ENCODE results near the gene ZFP92.

The ZFP92 gene

GRCh38 chrX:153409414-153410101 lies 1.7 kb upstream of the ZFP92 start:
- DNase-seq: peak; percentile 14

GRCh38 chrX:153410373-153410772 lies 899 bp upstream of the ZFP92 start:
- no peak for DNase-seq

GRCh38 chrX:153410888-153411254 lies 401 bp upstream of the ZFP92 start:
- no peak for DNase-seq

- no peak for DNase-seq
Measured at GRCh38 chrX:153411988-153412574, 809 bp downstream of the ZFP92 start.

- DNase-seq: no peak
Measured at GRCh38 chrX:153412746-153413720, 1.8 kb downstream of the ZFP92 start.

GRCh38 chrX:153413731-153414130 lies 2.5 kb downstream of the ZFP92 start:
- no peak for DNase-seq

- no peak for DNase-seq
Measured at GRCh38 chrX:153414856-153415510, 3.7 kb downstream of the ZFP92 start.

- no peak for DNase-seq
Measured at GRCh38 chrX:153416781-153417450, 5.6 kb downstream of the ZFP92 start.

- no peak for DNase-seq
Measured at GRCh38 chrX:153417637-153418036, 6.4 kb downstream of the ZFP92 start.

- no peak for DNase-seq
Measured at GRCh38 chrX:153420851-153421599, 9.8 kb downstream of the ZFP92 start.

GRCh38 chrX:153421856-153422255 lies 10.6 kb downstream of the ZFP92 start:
- no peak for DNase-seq

GRCh38 chrX:153423652-153424051 lies 12.4 kb downstream of the ZFP92 start:
- DNase-seq: no peak

- no peak for DNase-seq
Measured at GRCh38 chrX:153426204-153426603, 14.9 kb downstream of the ZFP92 start.

- DNase-seq: no peak
Measured at GRCh38 chrX:153430796-153431195, 19.5 kb downstream of the ZFP92 start.

GRCh38 chrX:153433161-153433680 lies 21.9 kb downstream of the ZFP92 start:
- no peak for DNase-seq

GRCh38 chrX:153433781-153434285 lies 22.6 kb downstream of the ZFP92 start:
- DNase-seq: no peak

GRCh38 chrX:153434801-153435200 lies 23.5 kb downstream of the ZFP92 start:
- no peak for DNase-seq

GRCh38 chrX:153435845-153436244 lies 24.6 kb downstream of the ZFP92 start:
- no peak for DNase-seq

- DNase-seq: no peak
Measured at GRCh38 chrX:153438532-153438931, 27.3 kb downstream of the ZFP92 start.

GRCh38 chrX:153439977-153440376 lies 28.7 kb downstream of the ZFP92 start:
- DNase-seq: no peak

- DNase-seq: no peak
Measured at GRCh38 chrX:153440556-153441135, 29.4 kb downstream of the ZFP92 start.

All from femur (tissue), 1 donor.